GM12878 (cell line): Measurements from ENCODE around the gene HOXD3. TPM values are rescaled to one million over a fixed set of nuclear protein-coding genes. Genes with fewer than 3 reads are reported as not detected.

Experiments used
- ATAC-seq: fragments of 200-7000 bp; cut with Tn5 transposase; 3 replicates; pipeline ENCODE4 v1.9.1; 2020; ENCODE audit warnings: mild to moderate bottlenecking, moderate library complexity
- BruUV-seq: library from RNA; stranded (reverse); fragments of 400-500 nt; replicated peaks from 2 replicates; lab custom pipeline; 2021; lab: Mats Ljungman, UMichigan
- CTCF ChIA-PET: fragments of 300-600 bp; sonication (Branson Sonifier 250); formaldehyde crosslinking; extraction: SDS; loops from one replicate; lab custom pipeline; 2021; ENCODE audit warnings: inconsistent platforms; lab: Yijun Ruan, JAX
- POLR2A ChIA-PET: fragments of 350-600 bp; formaldehyde crosslinking; extraction: SDS; loops from one replicate; lab custom pipeline; 2021; ENCODE audit warnings: inconsistent platforms; lab: Charles Lee
- RAD21 ChIA-PET: fragments of 300-600 bp; sonication (Branson Sonifier 250); formaldehyde crosslinking; loops from one replicate; lab custom pipeline; 2023; ENCODE audit warnings: antibody characterized with exemption; ENCODE audit not compliant: unreplicated experiment; lab: Charles Lee
- SMC1A ChIA-PET: fragments of 300-600 bp; sonication (Branson Sonifier 250); formaldehyde crosslinking; loops from one replicate; lab custom pipeline; 2023; ENCODE audit not compliant: unreplicated experiment, uncharacterized antibody; lab: Charles Lee
- DNase-seq: peaks from one replicate; pipeline ENCODE4 v3.0.0-alpha.2; 2011; ENCODE audit warnings: low read depth, low spot score
- FAIRE-seq: peaks from 3 replicates; lab custom pipeline; 2011; peaks lifted over from hg19 to GRCh38; lab: Jason Lieb, UNC
- H2AFZ ChIP-seq: 2 replicates; pipeline ENCODE4 v1.6.0; 2011; ENCODE audit warnings: low read depth, low read length, control low read depth; ENCODE audit not compliant: control insufficient read depth
- H3K27ac ChIP-seq: 2 replicates; pipeline ENCODE4 v1.5.1; 2011; ENCODE audit warnings: control low read depth; ENCODE audit not compliant: control insufficient read depth, insufficient read depth
- H3K27me3 ChIP-seq, 2 experiments: replicated peaks in 1 of 2; 2 replicates each; pipeline versions ENCODE4 v1.6.0 to v1.6.1; 2011; ENCODE audit warnings: low read length in 1 of 2; ENCODE audit not compliant: control insufficient read depth in 2 of 2, insufficient read depth in 2 of 2
- H3K36me3 ChIP-seq, 2 experiments: 2 replicates each; pipeline ENCODE4 v1.5.1; 2011; ENCODE audit warnings: low read length in 1 of 2; ENCODE audit not compliant: control insufficient read depth in 2 of 2, insufficient read depth in 2 of 2
- H3K4me1 ChIP-seq: 2 replicates; pipeline ENCODE4 v1.6.1; 2011; ENCODE audit warnings: mild to moderate bottlenecking, low read length, moderate library complexity, mixed read lengths; ENCODE audit not compliant: control insufficient read depth, insufficient read depth
- H3K4me2 ChIP-seq: 2 replicates; pipeline ENCODE4 v1.6.0; 2011; ENCODE audit warnings: control low read depth; ENCODE audit not compliant: control insufficient read depth, insufficient read depth
- H3K4me3 ChIP-seq: fragments of 200-600 bp; sonication (generic); 2 replicates; pipeline ENCODE4 v1.5.1; 2016
- H3K79me2 ChIP-seq: 2 replicates; pipeline ENCODE4 v1.6.0; 2011; ENCODE audit warnings: low read length; ENCODE audit not compliant: control insufficient read depth, insufficient read depth
- H3K9ac ChIP-seq: 2 replicates; pipeline ENCODE4 v1.8.0; 2011; ENCODE audit warnings: low read length, control low read depth, mixed read lengths; ENCODE audit not compliant: control insufficient read depth, insufficient read depth
- H3K9me3 ChIP-seq: replicated peaks from 3 replicates; pipeline ENCODE4 v1.5.1; 2011; ENCODE audit warnings: mild to moderate bottlenecking, low read length; ENCODE audit not compliant: control insufficient read depth, insufficient read depth
- H4K20me1 ChIP-seq: 2 replicates; pipeline ENCODE4 v1.6.0; 2011; ENCODE audit not compliant: control insufficient read depth, insufficient read depth
- CEBPB ChIP-seq, 2 experiments: fragments of 150-350 bp in 1 of 2; IDR thresholded peaks; 2 replicates each; pipeline ENCODE4 v1.6.1; 2012 to 2014; ENCODE audit warnings: low read depth in 2 of 2, low read length in 2 of 2, borderline replicate concordance in 1 of 2, inconsistent platforms in 1 of 2
- CREB1 ChIP-seq: IDR thresholded peaks from 2 replicates; pipeline ENCODE4 v1.6.1; 2012; ENCODE audit warnings: low read depth, mild to moderate bottlenecking, inconsistent platforms
- EGR1 ChIP-seq, 2 experiments: IDR thresholded peaks; 1 replicate in 1 of 2; 2 replicates in 1 of 2; pipeline ENCODE4 v1.6.1; 2011 to 2012; ENCODE audit warnings: low read depth in 2 of 2, low read length in 2 of 2, borderline replicate concordance in 1 of 2, mild to moderate bottlenecking in 1 of 2, moderate library complexity in 1 of 2
- ETV6 ChIP-seq, 2 experiments: fragments of 450-650 bp in 1 of 2; IDR thresholded peaks in 1 of 2; conservative IDR thresholded peaks in 1 of 2; 2 replicates each; pipeline ENCODE4 v1.6.1; 2014; ENCODE audit warnings: antibody characterized with exemption in 1 of 2, borderline replicate concordance in 1 of 2, low read depth in 1 of 2, mild to moderate bottlenecking in 1 of 2, moderate library complexity in 1 of 2
- FOXM1 ChIP-seq: IDR thresholded peaks from 2 replicates; pipeline ENCODE4 v1.6.1; 2012; ENCODE audit warnings: low read depth, mild to moderate bottlenecking, inconsistent platforms, low read length, moderate library complexity
- GATAD2B ChIP-seq: fragments of 450-650 bp; conservative IDR thresholded peaks from 2 replicates; pipeline ENCODE4 v1.6.1; 2017; ENCODE audit warnings: low read depth, mild to moderate bottlenecking, moderate library complexity
- HDAC2 ChIP-seq: fragments of 200-600 bp; sonication (generic); IDR thresholded peaks from 2 replicates; pipeline ENCODE4 v1.6.1; 2017
- IKZF2 ChIP-seq, 2 experiments: fragments of 450-650 bp; IDR thresholded peaks; 2 replicates each; pipeline ENCODE4 v1.6.1; 2017; ENCODE audit warnings: mild to moderate bottlenecking in 2 of 2, moderate library complexity in 2 of 2
- JUND ChIP-seq: IDR thresholded peaks from 2 replicates; pipeline ENCODE4 v1.6.1; 2012; ENCODE audit warnings: low read depth, mild to moderate bottlenecking, low read length, improper control_type of control experiment, moderate library complexity
- MTA3 ChIP-seq: IDR thresholded peaks from 2 replicates; pipeline ENCODE4 v1.6.1; 2012; ENCODE audit warnings: low read length, inconsistent platforms, borderline replicate concordance
- MYB ChIP-seq: fragments of 150-350 bp; IDR thresholded peaks from 2 replicates; pipeline ENCODE4 v1.6.1; 2014; ENCODE audit warnings: mild to moderate bottlenecking, low read depth, low read length, borderline replicate concordance
- RB1 ChIP-seq: fragments of 450-650 bp; formaldehyde crosslinking; IDR thresholded peaks from 2 replicates; pipeline ENCODE4 v1.6.1; 2017; ENCODE audit warnings: mild to moderate bottlenecking, borderline replicate concordance
- RUNX3 ChIP-seq: IDR thresholded peaks from 2 replicates; pipeline ENCODE4 v1.6.1; 2012; ENCODE audit warnings: low read length, inconsistent platforms
- TBL1XR1 ChIP-seq: IDR thresholded peaks from 2 replicates; pipeline ENCODE4 v1.6.1; 2012; ENCODE audit warnings: low read depth, low read length, improper control_type of control experiment
- YY1 ChIP-seq: IDR thresholded peaks from 2 replicates; pipeline ENCODE4 v1.6.1; 2011; ENCODE audit warnings: low read depth, mild to moderate bottlenecking, low read length
- ZNF207 ChIP-seq: fragments of 450-650 bp; IDR thresholded peaks from 2 replicates; pipeline ENCODE4 v1.6.1; 2014; ENCODE audit warnings: antibody characterized with exemption, mild to moderate bottlenecking, borderline replicate concordance
- ZSCAN29 ChIP-seq: fragments of 450-650 bp; IDR thresholded peaks from 2 replicates; pipeline ENCODE4 v1.6.1; 2017; ENCODE audit warnings: mild to moderate bottlenecking, moderate library complexity
- in situ Hi-C: fragments of 300-500 bp; cut with MboI; formaldehyde crosslinking; loops from 9 replicates; pipeline ENCODE4 v1.14.3; 2018; ENCODE audit warnings: mixed read lengths
- intact Hi-C: fragments of 100-400 bp; cut with micrococcal nuclease; formaldehyde crosslinking; loops from one replicate; pipeline ENCODE4 v1.14.2; 2022; ENCODE audit not compliant: unreplicated experiment
- polyA plus RNA-seq, 11 experiments: library from polyadenylated mRNA; depleted of rRNA in 4 of 11; unstranded in 6 of 11; stranded (reverse) in 5 of 11; fragments of >200 nt; fragmentation: Nextera tagmentation in 4 of 11; fragmentation: Illumina TruSeq in 1 of 11; extraction: Ambion mirVana in 4 of 11; extraction: Trizol in 1 of 11; gene quantifications; 1 replicate in 1 of 11; 2 replicates in 10 of 11; pipeline versions ENCODE4 v1.2.1 to v1.2.3, GENCODE V29; 2011 to 2016; ENCODE audit warnings: inconsistent platforms in 2 of 11, missing spikeins in 2 of 11, low read depth in 1 of 11
- total RNA-seq, 4 experiments: library from RNA; depleted of rRNA in 3 of 4; stranded (reverse); fragments of >200 nt in 3 of 4; fragmentation: Illumina TruSeq in 1 of 4; extraction: Trizol in 1 of 4; gene quantifications; 2 replicates each; pipeline versions ENCODE4 v1.2.1 to v1.2.3, GENCODE V29; 2013 to 2021
- TF ChIP-seq, protein P1 (sequence below): fragments of 150-350 bp; IDR thresholded peaks from 2 replicates; pipeline ENCODE4 v1.6.1; 2014; ENCODE audit warnings: mild to moderate bottlenecking, low read depth, low read length
- TF ChIP-seq, protein P2 (sequence below): fragments of 450-650 bp; IDR thresholded peaks from 2 replicates; pipeline ENCODE4 v1.6.1; 2018; ENCODE audit warnings: mild to moderate bottlenecking, low read depth, moderate library complexity; ENCODE audit not compliant: partially characterized antibody

HOXD3 gene
- total and polyA plus RNA-seq, 10 of the 15 experiments (the other 5 are each of a cell fraction or from before 2014, with no cell fraction given) = not detected

DNA sequence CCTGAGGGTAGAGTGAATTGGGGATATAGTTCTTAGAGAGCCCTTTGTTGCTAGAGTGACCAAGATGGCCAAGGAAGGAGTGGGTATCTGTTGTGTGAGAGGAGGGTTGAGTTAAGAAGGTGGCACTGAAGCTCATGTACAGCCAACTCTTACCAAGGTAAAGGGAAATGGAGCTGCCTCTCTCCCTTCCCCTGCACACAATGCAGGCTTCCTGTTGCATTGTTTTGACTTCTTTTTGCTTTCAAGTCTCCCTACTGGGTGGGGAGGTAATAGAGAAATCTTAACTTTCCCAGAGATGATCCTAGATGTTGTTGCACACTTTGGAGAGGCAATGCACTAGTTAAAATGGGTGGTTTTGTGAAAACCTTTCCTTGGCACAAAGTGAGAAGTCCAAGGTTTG, 55.2 kb downstream of the HOXD3 start:
- Histone ChIP-seq H4K20me1 (no peaks in the 10 kb centered on the region), H3K9ac (no peak overlapping the region), H3K36me3 (no peaks in the 10 kb centered on the region), H3K4me3 (no peak overlapping the region), H3K79me2 (no peaks in the 10 kb centered on the region), H3K4me1 (no peaks in the 10 kb centered on the region), H3K27me3 (no peaks in the 10 kb centered on the region; a peak in 1 of 4 replicates), H2AFZ (no peak overlapping the region), H3K9me3 (no peaks in the 10 kb centered on the region), H3K4me2 (no peak overlapping the region), H3K27ac (no peak overlapping the region)
- no peak for ATAC-seq
- no peak for FAIRE-seq
- no TSS peak for BruUV-seq
- in situ Hi-C loops = no loop called here
- ChIA-PET RAD21 (no interaction called here), POLR2A (no interaction called here), SMC1A (interaction anchor here (1.1 kb wide), 1 partner anchor 13 kb away, joined by 4 read pairs; no protein-coding TSS in a partner anchor), CTCF (interaction anchor here (1.5 kb wide), 1 partner anchor 22 kb away, joined by 4 read pairs; no protein-coding TSS in a partner anchor)
- intact Hi-C loops = no loop called here
- DNase-seq = no peak
- TF ChIP-seq HDAC2 (no peak), ZNF207 (no peak), ZSCAN29 (no peak), TBL1XR1 (no peak), IKZF2 (IDR thresholded peaks at IDR 0.05) (no peak), EGR1 (IDR thresholded peaks at IDR 0.05; ENCODE audit: borderline replicate concordance in 1 of 2, low read depth in 2 of 2, low read length in 2 of 2) (no peak), CREB1 (no peak), RUNX3 (no peak), MYB (no peak), ETV6 (conservative IDR thresholded peaks at IDR 0.05 in 1 of 2, IDR thresholded peaks at IDR 0.05 in 1 of 2; ENCODE audit: borderline replicate concordance in 1 of 2, low read depth in 1 of 2) (no peak), MTA3 (no peak), GATAD2B (no peak), YY1 (no peak), CEBPB (IDR thresholded peaks at IDR 0.05; ENCODE audit: borderline replicate concordance in 1 of 2, low read depth in 2 of 2, low read length in 2 of 2) (no peak), RB1 (no peak), FOXM1 (no peak), JUND (no peak)
- TF ChIP-seq, protein P1, sequence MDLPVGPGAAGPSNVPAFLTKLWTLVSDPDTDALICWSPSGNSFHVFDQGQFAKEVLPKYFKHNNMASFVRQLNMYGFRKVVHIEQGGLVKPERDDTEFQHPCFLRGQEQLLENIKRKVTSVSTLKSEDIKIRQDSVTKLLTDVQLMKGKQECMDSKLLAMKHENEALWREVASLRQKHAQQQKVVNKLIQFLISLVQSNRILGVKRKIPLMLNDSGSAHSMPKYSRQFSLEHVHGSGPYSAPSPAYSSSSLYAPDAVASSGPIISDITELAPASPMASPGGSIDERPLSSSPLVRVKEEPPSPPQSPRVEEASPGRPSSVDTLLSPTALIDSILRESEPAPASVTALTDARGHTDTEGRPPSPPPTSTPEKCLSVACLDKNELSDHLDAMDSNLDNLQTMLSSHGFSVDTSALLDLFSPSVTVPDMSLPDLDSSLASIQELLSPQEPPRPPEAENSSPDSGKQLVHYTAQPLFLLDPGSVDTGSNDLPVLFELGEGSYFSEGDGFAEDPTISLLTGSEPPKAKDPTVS = no peak
- TF ChIP-seq, protein P2, sequence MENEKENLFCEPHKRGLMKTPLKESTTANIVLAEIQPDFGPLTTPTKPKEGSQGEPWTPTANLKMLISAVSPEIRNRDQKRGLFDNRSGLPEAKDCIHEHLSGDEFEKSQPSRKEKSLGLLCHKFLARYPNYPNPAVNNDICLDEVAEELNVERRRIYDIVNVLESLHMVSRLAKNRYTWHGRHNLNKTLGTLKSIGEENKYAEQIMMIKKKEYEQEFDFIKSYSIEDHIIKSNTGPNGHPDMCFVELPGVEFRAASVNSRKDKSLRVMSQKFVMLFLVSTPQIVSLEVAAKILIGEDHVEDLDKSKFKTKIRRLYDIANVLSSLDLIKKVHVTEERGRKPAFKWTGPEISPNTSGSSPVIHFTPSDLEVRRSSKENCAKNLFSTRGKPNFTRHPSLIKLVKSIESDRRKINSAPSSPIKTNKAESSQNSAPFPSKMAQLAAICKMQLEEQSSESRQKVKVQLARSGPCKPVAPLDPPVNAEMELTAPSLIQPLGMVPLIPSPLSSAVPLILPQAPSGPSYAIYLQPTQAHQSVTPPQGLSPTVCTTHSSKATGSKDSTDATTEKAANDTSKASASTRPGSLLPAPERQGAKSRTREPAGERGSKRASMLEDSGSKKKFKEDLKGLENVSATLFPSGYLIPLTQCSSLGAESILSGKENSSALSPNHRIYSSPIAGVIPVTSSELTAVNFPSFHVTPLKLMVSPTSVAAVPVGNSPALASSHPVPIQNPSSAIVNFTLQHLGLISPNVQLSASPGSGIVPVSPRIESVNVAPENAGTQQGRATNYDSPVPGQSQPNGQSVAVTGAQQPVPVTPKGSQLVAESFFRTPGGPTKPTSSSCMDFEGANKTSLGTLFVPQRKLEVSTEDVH = no peak
